Stimulated activated naive CD8-positive, alpha-beta T cell treated with anti-CD3 and anti-CD28 coated beads, Interleukin-15, Interleukin-2, amounts not matched to agents 100 ng/mL and 50 ng/mL, for 24 hours (primary cell): ENCODE measurements around the gene MRPL17.
"Not testable (repeated sequence)": the region's sequence is repeated elsewhere in the genome, so short reads cannot be mapped to it uniquely, and the experiment has no call there.

ENCODE experiments used
- H3K27ac Mint-ChIP-seq: one replicate; pipeline ENCODE4 v1.8.0; 2021; ENCODE audit warnings: mild to moderate bottlenecking, mixed read lengths
- H3K27me3 Mint-ChIP-seq: one replicate; pipeline ENCODE4 v1.8.0; 2021; ENCODE audit warnings: mixed read lengths
- H3K36me3 Mint-ChIP-seq: one replicate; pipeline ENCODE4 v1.8.0; 2021; ENCODE audit warnings: low read depth, mixed read lengths
- H3K4me1 Mint-ChIP-seq: one replicate; pipeline ENCODE4 v1.8.0; 2021; ENCODE audit warnings: low read depth, mixed read lengths
- H3K4me3 Mint-ChIP-seq: one replicate; pipeline ENCODE4 v1.8.0; 2021; ENCODE audit warnings: mild to moderate bottlenecking, mixed read lengths
- H3K9me3 Mint-ChIP-seq: one replicate; pipeline ENCODE4 v1.8.0; 2021; ENCODE audit warnings: mixed read lengths

MRPL17 gene

DNA sequence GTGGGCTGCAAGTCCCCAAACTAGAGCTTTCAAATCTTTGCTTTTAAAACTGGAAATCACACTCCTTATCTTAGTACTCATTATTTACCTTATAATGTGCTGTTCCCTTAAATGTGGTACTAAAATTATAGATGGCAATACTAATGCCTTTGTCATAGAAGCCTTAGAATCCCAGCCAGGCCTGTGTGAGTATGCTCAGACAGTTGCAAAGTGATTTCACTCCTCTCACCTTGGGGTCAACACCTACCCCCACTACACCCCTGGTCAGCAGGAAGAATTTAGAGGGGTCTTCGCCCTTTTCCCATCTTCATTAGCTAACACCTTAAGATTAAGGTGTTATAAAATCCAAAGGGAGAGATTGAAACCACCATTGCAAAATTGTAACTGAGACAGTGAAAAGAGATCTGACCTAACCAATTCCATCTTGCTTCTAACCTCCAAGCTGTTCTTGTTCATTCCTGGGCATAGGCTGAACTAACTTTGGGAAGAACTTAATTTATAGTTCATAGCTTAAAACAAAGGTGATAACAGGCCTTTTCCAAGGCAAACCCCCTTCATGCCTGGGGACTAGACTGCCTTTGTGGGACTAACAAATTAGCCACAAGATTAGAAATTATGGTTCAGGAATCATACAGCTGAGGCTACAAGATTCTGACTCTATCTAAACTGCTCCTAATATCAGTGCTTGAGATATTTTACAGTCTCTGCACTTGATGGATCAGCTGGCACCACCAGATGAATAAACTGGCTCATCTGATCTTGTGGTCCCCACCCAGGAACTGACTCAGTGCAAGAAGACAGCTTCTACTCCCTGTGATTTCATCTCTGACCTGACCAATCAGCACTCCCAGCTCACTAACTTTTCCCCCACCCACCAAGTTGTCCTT is 10.4 kb upstream of the MRPL17 start:
- Mint-ChIP-seq H3K27ac (peak overlapping the region; percentile 83), H3K36me3 (no peaks in the 10 kb centered on the region), H3K9me3 (no peaks in the 10 kb centered on the region), H3K4me1 (peaks cover 37% of the 10 kb centered on the region), H3K4me3 (no peak overlapping the region), H3K27me3 (no peaks in the 10 kb centered on the region)

DNA sequence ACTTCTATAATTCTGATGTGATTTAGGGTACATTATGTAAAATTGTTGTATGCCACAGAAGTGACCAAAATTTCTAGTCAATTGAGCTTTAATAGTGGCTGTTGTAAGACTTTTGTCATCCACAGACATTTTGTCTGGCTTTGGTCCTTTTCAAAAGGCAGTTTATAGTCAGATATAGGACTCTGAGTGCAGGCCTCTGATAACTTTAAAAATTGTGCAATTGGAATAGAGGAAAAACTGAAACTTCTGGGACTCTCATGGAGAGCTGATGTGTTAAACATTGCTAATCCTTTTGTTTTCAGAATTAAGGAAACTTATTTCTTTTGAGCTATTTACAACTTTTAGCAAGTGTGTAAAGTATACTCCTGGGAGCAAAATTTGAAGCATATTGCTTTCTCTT is 9.0 kb upstream of the MRPL17 start:
- Mint-ChIP-seq H3K4me3 (no peak overlapping the region), H3K4me1 (peaks cover 37% of the 10 kb centered on the region), H3K27me3 (no peaks in the 10 kb centered on the region), H3K9me3 (no peaks in the 10 kb centered on the region), H3K27ac (no peak overlapping the region), H3K36me3 (no peaks in the 10 kb centered on the region)

DNA sequence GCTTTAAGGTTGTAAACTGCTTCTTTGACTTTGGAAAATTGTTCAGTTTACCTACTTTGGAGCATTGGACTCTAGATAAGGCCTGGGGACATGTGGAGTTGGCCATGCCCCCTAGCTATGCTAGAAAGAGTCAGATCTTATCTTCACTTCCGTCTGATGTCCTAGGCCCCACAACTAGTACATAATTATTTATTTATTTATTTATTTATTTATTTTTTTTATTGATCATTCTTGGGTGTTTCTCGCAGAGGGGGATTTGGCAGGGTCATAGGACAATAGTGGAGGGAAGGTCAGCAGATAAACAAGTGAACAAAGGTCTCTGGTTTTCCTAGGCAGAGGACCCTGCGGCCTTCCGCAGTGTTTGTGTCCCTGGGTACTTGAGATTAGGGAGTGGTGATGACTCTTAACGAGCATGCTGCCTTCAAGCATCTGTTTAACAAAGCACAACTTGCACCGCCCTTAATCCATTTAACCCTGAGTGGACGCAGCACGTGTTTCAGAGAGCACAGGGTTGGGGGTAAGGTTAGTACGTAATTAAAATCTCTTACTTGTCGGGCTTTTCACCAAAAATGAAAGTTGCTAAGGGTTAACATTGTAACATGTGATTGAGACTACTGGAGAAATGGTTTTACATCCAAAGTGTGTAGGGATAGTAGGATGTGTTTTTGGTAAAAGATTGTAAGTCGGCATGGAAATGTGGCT is 7.4 kb upstream of the MRPL17 start:
- H3K27me3 Mint-ChIP-seq, H3K9me3 Mint-ChIP-seq, H3K27ac Mint-ChIP-seq, H3K36me3 Mint-ChIP-seq, H3K4me3 Mint-ChIP-seq: not testable (repeated sequence)
- H3K4me1 Mint-ChIP-seq: peaks cover 30% of the 10 kb centered on the region

DNA sequence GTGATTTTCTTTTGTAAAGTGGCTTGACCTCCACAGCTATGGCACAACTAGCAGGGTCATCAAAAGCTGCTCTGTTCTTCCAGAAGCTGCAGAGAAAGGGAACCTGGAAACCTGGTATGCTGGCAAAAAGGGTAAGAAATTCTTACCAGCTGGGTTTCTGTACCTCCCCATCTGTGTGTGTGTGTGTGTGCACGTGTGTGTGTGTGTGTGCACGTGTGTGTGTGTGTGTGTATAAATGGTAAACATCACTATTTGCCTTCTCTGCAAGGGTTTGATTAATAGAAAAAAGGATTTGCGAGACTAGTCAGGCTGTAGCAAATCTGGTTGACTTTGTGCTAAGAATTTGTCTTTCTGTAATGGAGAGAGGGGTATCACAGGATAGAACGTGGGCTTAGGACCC is 4.7 kb upstream of the MRPL17 start:
- Mint-ChIP-seq H3K27me3 (no peaks in the 10 kb centered on the region), H3K4me1 (peaks cover 20% of the 10 kb centered on the region), H3K9me3 (no peaks in the 10 kb centered on the region), H3K36me3 (peaks cover 3% of the 10 kb centered on the region), H3K27ac (no peak overlapping the region), H3K4me3 (no peak overlapping the region)

DNA sequence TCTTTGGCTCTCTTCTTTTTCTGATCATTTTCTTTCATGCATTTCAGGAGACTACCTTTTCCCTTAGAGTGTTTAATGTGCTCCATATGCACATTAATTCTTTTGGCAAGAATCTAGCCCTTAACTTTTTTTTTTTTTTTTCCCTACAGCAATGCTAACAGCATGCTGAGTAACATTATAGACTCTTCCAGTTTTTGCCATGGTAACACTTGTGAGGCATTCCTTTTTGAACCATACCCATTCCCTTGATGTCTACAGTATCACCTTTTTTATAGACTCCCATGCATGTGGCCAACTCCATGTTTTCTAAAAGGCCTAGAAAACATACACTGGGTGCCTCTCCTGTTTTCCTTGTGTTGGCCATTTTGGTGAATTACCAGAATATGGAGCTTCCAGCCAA is 2.9 kb upstream of the MRPL17 start:
- Mint-ChIP-seq H3K36me3 (peaks cover 22% of the 10 kb centered on the region), H3K27ac (no peak overlapping the region)

DNA sequence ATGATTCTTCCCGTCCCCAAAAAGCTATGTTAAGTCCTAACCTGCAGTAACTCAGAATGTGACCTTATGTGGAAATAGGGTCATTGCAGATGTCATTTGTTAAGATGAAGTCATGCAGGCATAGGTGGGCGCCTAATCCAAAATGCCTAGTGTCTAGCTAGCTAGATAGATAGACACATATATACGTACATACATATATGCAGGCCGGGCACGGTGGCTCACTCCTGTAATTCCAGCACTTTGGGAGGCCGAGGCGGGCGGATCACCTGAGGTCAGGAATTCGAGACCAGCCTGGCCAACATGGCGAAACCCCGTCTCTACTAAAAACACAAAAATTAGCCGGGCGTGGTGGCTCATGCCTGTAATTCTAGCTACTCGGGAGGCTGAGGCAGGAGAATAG is 928 bp upstream of the MRPL17 start:
- H3K4me3 Mint-ChIP-seq: peak overlapping the region; percentile 98
- not testable (repeated sequence) for H3K9me3 Mint-ChIP-seq, H3K27me3 Mint-ChIP-seq
- peaks cover 39% of the 10 kb centered on the region for H3K36me3 Mint-ChIP-seq
- H3K27ac Mint-ChIP-seq: peak overlapping the region; percentile 68
- peaks cover 31% of the 10 kb centered on the region for H3K4me1 Mint-ChIP-seq

More for the DNA sequence above, 2.9 kb upstream of the MRPL17 start:
- H3K9me3 Mint-ChIP-seq: no peaks in the 10 kb centered on the region
- peaks cover 24% of the 10 kb centered on the region for H3K4me1 Mint-ChIP-seq
- H3K4me3 Mint-ChIP-seq: no peak overlapping the region
- H3K27me3 Mint-ChIP-seq: no peaks in the 10 kb centered on the region

DNA sequence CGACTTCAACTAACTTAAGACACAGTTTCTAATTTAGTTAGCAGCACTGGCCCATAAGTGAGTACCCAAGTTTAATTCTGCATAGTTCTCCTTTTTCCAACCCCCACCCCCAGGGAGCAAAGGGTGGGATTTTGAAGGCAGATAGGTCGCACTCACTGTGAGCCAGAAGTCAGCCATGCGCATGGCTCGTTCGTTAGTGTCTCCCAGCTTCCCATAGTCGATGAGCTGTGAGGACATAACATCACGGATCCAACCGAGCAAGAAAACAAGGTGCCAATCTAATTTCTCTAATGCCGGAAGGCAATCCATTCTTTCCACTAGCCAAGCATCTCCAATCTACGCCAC is 577 bp downstream of the MRPL17 start:
- Mint-ChIP-seq H3K27me3 (no peaks in the 10 kb centered on the region), H3K4me1 (peaks cover 31% of the 10 kb centered on the region), H3K4me3 (peak overlapping the region; percentile 98), H3K27ac (peak overlapping the region; percentile 93), H3K9me3 (no peaks in the 10 kb centered on the region), H3K36me3 (peaks cover 47% of the 10 kb centered on the region)

DNA sequence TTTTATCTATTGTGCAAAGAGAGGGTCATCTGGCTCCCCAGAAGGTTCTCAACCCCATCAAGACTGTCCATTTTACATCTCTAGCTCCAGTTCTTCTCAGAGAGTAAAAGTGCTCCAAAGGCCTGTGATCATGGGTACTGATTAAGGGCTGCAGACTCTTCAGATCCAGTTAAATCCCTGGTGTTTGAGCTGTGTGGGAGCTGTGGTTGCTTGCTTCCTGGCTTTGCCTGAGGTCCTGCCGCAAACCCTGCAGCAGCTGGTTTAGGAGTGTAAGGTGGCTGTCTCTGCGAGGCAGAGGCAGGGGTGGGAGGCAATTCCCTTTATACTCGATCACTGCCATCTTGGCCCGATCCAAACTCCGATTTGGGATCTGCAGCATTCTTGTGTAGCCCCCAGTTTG is 1.2 kb downstream of the MRPL17 start:
- no peaks in the 10 kb centered on the region for H3K9me3 Mint-ChIP-seq
- peaks cover 31% of the 10 kb centered on the region for H3K4me1 Mint-ChIP-seq
- H3K4me3 Mint-ChIP-seq: peak overlapping the region; percentile 98
- no peaks in the 10 kb centered on the region for H3K27me3 Mint-ChIP-seq
- peaks cover 47% of the 10 kb centered on the region for H3K36me3 Mint-ChIP-seq
- H3K27ac Mint-ChIP-seq: peak overlapping the region; percentile 93

DNA sequence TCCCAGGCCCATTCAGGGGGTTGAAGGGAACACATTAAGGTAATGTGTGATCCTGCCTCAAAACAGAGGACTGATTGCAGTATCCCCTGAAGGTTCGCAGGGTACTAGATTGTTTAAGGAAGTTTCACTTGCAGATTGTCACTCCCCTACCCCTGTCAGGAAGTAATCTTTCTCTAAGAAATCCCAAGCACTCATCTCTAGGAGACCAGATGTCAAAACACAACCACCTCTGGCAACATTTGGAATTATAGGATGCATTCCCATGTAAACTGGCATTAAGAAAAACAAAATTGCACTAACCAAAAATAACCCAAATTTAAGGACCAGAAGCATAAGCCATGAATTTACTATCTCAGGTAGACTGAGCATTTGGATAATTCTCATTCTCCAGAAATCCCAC is 1.6 kb downstream of the MRPL17 start:
- Mint-ChIP-seq H3K4me1 (peaks cover 31% of the 10 kb centered on the region), H3K27ac (peak overlapping the region; percentile 79), H3K27me3 (no peaks in the 10 kb centered on the region), H3K36me3 (peaks cover 47% of the 10 kb centered on the region), H3K9me3 (no peaks in the 10 kb centered on the region), H3K4me3 (peak overlapping the region; percentile 98)

DNA sequence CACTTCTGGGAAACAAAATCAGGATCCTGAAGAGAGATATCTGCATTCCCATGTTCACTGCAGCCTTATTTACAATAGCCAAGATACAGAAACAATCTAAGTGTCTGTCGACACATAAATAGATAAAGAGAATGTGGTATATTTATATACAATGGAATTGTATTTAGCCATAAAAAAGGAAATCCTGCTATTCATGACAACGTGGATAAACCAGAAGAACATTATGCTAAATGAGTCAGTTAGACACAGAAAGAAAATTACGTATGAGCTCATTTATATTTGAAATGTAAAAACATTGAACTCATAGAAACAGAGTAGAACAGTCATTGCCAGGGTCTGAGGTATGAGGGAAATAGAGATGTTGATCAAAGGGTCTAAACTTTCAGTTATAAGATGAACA is 6.1 kb downstream of the MRPL17 start:
- no peak overlapping the region for H3K27ac Mint-ChIP-seq
- no peaks in the 10 kb centered on the region for H3K9me3 Mint-ChIP-seq
- H3K27me3 Mint-ChIP-seq: no peaks in the 10 kb centered on the region
- no peak overlapping the region for H3K4me3 Mint-ChIP-seq
- peaks cover 36% of the 10 kb centered on the region for H3K36me3 Mint-ChIP-seq
- H3K4me1 Mint-ChIP-seq: peaks cover 38% of the 10 kb centered on the region

DNA sequence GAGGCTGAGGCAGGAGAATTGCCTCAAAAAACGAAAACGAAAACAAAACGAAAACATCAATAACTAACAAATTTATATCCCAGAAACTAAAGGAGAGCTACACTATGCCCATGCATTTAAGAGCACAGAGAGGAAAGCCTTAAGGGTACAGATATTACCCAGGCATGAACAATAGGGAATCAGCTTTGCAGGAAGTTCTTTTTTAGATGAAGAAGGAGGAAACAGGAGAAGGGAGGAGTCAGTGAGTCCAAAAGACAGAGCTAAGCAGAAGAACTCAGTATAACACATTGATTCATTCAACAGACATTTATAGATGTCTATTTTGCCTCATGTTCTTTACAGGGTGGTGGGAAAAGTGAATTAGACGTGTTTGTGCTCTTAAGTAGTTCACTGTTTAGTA is 8.3 kb downstream of the MRPL17 start:
- Mint-ChIP-seq H3K4me3 (no peak overlapping the region), H3K9me3 (no peaks in the 10 kb centered on the region), H3K27ac (no peak overlapping the region), H3K4me1 (peaks cover 45% of the 10 kb centered on the region), H3K27me3 (no peaks in the 10 kb centered on the region), H3K36me3 (peaks cover 16% of the 10 kb centered on the region)

DNA sequence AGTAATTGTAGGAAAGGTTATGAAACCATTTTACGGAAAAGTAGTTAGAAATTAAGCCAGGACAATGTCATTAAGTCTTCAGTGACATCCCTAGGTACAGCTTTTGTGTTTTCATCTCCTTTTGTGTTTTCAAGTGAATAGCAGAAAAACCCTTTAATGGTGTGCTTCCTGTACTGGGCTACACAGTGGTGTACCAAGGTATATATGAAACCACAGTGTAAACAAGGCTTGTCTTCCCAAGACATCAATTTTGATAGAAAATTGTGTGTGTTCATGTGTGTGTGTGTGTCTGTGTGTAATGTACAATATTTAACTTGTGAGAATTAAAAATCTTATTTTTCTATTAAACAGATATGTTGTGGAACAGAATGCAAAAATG is 8.9 kb downstream of the MRPL17 start:
- Mint-ChIP-seq H3K27ac (no peak overlapping the region), H3K4me3 (no peak overlapping the region), H3K4me1 (peaks cover 47% of the 10 kb centered on the region), H3K36me3 (peaks cover 9% of the 10 kb centered on the region), H3K9me3 (no peaks in the 10 kb centered on the region), H3K27me3 (no peaks in the 10 kb centered on the region)

DNA sequence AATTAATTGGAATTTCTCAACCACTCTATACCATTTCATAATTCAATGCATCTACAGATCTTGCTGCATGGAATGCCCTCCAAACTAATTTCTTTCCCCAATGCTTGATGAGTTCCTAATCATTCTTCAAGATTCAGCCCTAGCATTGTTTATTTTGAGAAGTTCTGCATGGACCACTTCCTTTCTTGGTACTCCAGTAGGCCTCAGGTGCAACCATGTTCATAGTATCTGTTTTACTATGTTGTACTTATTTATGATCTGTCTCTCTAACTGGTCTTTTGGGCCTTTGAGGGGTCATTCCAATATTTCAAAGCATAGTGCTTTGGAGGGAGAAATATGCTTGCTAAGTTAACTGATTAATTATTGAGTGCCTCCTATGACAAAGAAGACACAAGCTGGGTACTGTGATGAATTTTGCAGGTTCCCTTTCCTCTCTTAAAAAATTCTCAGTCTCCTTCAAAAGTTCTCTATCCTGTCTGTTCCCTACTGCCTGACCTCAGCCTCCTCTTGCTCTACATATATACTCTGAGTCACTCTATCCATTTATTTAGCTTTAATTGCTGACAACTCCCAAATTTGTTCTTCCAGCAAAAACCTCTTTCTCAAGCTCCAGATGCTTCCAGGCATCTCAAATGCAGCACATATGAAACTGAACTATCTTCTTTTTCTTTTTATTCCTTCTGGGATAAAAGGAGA is 9.5 kb downstream of the MRPL17 start:
- peaks cover 5% of the 10 kb centered on the region for H3K36me3 Mint-ChIP-seq
- H3K27ac Mint-ChIP-seq: no peak overlapping the region
- H3K27me3 Mint-ChIP-seq: no peaks in the 10 kb centered on the region
- H3K4me1 Mint-ChIP-seq: peaks cover 47% of the 10 kb centered on the region
- H3K9me3 Mint-ChIP-seq: no peaks in the 10 kb centered on the region
- no peak overlapping the region for H3K4me3 Mint-ChIP-seq

DNA sequence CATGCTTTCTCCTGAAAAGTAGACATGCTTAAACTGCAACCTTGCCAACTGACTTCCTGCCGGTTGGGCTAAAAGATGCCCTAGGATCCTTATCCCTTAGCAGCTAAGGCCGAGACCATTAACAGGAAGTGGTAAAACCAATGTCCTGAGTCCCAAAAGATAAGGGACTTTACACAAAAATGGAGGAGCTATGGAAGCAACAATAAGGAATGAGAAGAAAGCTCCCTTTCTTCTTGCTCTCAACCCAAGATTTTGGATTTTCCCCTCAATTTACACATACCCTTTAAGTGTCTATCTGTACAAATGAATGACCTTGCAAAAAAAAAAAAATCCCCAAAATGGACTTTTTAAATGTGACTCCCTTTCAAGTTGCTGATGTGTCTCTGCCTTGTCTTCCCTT is 11.1 kb downstream of the MRPL17 start:
- H3K4me1 Mint-ChIP-seq: peaks cover 63% of the 10 kb centered on the region
- no peaks in the 10 kb centered on the region for H3K9me3 Mint-ChIP-seq
- H3K27ac Mint-ChIP-seq: no peak overlapping the region
- H3K4me3 Mint-ChIP-seq: no peak overlapping the region
- no peaks in the 10 kb centered on the region for H3K36me3 Mint-ChIP-seq
- H3K27me3 Mint-ChIP-seq: no peaks in the 10 kb centered on the region

DNA sequence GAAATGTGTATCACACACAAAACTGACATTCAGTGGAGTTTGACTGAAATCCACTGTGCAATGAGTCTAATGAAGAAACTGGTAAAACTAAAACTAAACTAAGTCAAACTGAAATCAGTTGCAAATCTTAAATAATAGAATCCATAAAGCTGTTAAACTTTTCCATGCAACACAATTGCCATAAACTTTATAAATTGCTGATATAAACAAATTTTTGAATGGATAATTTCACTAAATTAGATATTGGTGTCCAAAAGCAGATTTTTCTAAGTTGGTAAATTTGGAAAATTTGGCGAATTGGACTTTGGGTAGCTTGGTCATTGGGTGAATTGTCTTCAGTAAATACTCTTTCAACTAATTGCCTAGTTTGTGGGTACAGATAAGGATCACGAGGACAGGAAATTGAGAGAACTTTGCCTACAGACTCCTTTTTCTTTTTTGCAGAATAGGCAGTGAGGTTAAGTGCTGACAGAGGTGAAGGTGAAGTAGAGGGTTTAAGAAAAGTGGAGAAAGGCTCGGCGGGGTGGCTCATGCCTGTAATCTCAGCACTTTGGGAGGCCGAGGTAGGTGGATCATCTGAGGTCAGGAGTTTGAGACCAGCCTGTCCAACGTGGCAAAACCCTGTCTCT is 12.8 kb downstream of the MRPL17 start:
- H3K4me1 Mint-ChIP-seq: peaks cover 71% of the 10 kb centered on the region
- no peaks in the 10 kb centered on the region for H3K36me3 Mint-ChIP-seq
- H3K27me3 Mint-ChIP-seq: no peaks in the 10 kb centered on the region
- H3K27ac Mint-ChIP-seq: no peak overlapping the region
- no peak overlapping the region for H3K4me3 Mint-ChIP-seq
- H3K9me3 Mint-ChIP-seq: no peaks in the 10 kb centered on the region
